ENCODE results near the gene RAB3IL1. TPM values are rescaled to one million over a fixed set of nuclear protein-coding genes. Genes with fewer than 3 reads are reported as not detected.

The RAB3IL1 gene
- polyA plus RNA-seq, 3 donors, result 4.0 to 44.5 (median 16.4) TPM

Other genes starting within 250 kb of the RAB3IL1 start
- 1 to 10 TPM; 1.1 to 2.6 (median 2.1) TPM for gene DAGLA, start 237.2 kb downstream of the RAB3IL1 start, polyA plus RNA-seq
- 10 to 100 TPM in 1 of 3 donors, 1 to 10 TPM in 2; 4.0 to 13.4 (median 7.5) TPM for gene MYRF, start 164.9 kb downstream of the RAB3IL1 start, polyA plus RNA-seq
- 100 to 1,000 TPM; 163 to 234 (median 214) TPM for gene TMEM258, start 125.0 kb downstream of the RAB3IL1 start, polyA plus RNA-seq
- gene FEN1, start 124.7 kb downstream of the RAB3IL1 start, polyA plus RNA-seq, result 1 to 10 TPM; 4.8 to 6.5 (median 6.3) TPM
- gene FADS1, start 100.6 kb downstream of the RAB3IL1 start, polyA plus RNA-seq, result 10 to 100 TPM in 2 of 3 donors, 1 to 10 TPM in 1; 5.9 to 33.6 (median 29.6) TPM
- 10 to 100 TPM; 10.2 to 42.1 (median 27.9) TPM for gene FADS2, start 89.3 kb downstream of the RAB3IL1 start, polyA plus RNA-seq
- 100 to 1,000 TPM in 1 of 3 donors, 10 to 100 TPM in 2; 32.5 to 267 (median 64.1) TPM for gene FADS3, start 26.0 kb downstream of the RAB3IL1 start, polyA plus RNA-seq
- 10 to 100 TPM in 1 of 3 donors, 1 to 10 TPM in 2; 3.0 to 14.8 (median 5.2) TPM for gene BEST1, start 32.8 kb upstream of the RAB3IL1 start, polyA plus RNA-seq
- over 10,000 TPM in 1 of 3 donors, 1,000 to 10,000 TPM in 2; 2,935 to 16,025 (median 7,473) TPM for gene FTH1, start 50.1 kb upstream of the RAB3IL1 start, polyA plus RNA-seq
- 1 to 10 TPM; 3.6 to 4.3 (median 4.0) TPM for gene INCENP, start 206.4 kb upstream of the RAB3IL1 start, polyA plus RNA-seq

Data from adipose tissue (tissue), 3 donors.